ENCODE measurements around the gene SPANXN2. TPM values are rescaled to one million over a fixed set of nuclear protein-coding genes. Genes with fewer than 3 reads are reported as not detected.

The SPANXN2 gene
- total RNA-seq, 2 donors from 2014 or later, result not detected

DNA sequence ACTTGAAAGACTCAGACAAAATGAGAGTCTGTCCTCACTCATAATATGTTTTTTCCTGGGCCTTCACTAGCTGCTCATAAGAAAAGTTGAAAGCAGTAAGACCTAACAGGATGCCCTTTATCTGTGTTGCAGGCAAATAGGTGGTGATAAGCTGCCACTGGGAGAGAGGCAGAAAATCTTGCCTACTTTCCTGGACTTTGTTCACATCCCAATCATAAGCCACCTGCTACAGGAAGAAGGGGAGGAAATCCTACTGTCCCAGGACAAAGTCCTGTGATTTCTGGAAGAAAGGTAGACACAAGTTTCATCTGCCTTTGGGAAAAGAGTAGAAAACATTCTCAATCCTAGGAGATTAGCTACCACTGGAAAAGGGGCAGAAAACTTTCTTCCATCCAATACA is 13.3 kb upstream of the SPANXN2 start:
- no peak for ATAC-seq
- intact Hi-C loops (cut with DNase I), result no loop called here

DNA sequence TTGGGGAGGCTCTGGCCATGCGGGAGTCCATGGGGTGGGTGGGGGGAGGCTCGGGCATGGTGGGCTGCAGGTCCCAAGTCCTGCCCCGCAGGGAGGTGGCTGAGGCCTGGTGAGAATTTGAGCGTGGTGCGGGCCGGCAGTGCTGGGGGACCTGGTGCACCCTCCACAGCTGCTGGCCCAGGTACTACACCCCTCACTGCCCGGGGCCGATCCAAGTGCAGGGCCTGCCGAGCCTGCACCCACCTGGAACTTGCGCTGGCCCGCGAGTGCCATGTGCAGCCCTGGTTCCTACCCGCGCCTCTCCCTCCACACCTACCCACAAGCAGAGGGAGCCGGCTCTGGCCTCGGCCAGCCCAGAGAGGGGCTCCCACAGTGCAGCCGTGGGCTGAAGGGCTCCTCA is 5.7 kb upstream of the SPANXN2 start:
- DNase-seq, result no peak
- 100% methylated on average over 1 of the region's 17 CpGs; no CpG with 5 or more reads in 1 of the 2 donors for WGBS, 2 donors
- H3K9me3 ChIP-seq, result no peaks in the 10 kb centered on the region

More for the DNA sequence above, 13.3 kb upstream of the SPANXN2 start:
- Histone ChIP-seq H3K27me3 (no peaks in the 10 kb centered on the region), H3K4me3 (no peak overlapping the region), H3K9me3 (no peaks in the 10 kb centered on the region), H3K4me1 (no peaks in the 10 kb centered on the region), H3K36me3 (replicated peaks in 1 of 2; ENCODE audit: insufficient read depth in 1 of 2, low read depth in 2 of 2) (no peaks in the 10 kb centered on the region), H3K27ac (no peak overlapping the region)
- TF ChIP-seq CTCF (IDR thresholded peaks at IDR 0.05) (no peak), POLR2A (IDR thresholded peaks at IDR 0.05) (no peak)
- no peak for DNase-seq

DNA sequence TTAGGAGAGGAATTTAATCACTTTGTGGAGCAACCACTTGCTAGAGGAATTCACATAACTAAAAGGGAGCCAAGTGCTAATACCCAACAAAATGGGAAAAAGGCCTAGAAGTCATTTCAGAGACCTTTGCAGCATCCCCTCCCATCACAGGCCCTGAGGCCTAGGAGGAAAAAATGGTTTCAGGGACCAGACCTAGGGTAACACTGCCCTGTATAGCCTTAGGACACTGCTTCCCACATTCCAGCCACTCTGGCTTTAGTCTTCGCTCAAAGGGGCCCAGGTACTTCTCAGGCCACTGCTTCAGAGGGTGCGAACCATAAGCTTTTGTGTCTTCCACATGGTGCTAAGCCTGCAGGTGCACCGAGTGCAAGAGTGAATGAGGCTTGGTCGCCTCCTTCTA is 19.1 kb downstream of the SPANXN2 start:
- ATAC-seq, result no peak
- Histone ChIP-seq H3K4me1 (no peaks in the 10 kb centered on the region), H3K27ac (no peak overlapping the region), H3K27me3 (no peaks in the 10 kb centered on the region), H3K9me3 (no peaks in the 10 kb centered on the region), H3K36me3 (replicated peaks in 1 of 2; ENCODE audit: insufficient read depth in 1 of 2, low read depth in 2 of 2) (no peaks in the 10 kb centered on the region), H3K4me3 (no peak overlapping the region)
- 83% methylated on average over 3 to 4 of the region's 4 CpGs for WGBS, 2 donors
- no peak for DNase-seq
- TF ChIP-seq POLR2A (IDR thresholded peaks at IDR 0.05), result no peak
- no peak for TF ChIP-seq CTCF (IDR thresholded peaks at IDR 0.05)
- intact Hi-C loops (cut with DNase I), result no loop called here

More for the DNA sequence above, 5.7 kb upstream of the SPANXN2 start:
- Histone ChIP-seq H3K4me3 (no peak overlapping the region), H3K36me3 (replicated peaks in 1 of 2; ENCODE audit: insufficient read depth in 1 of 2, low read depth in 2 of 2) (no peaks in the 10 kb centered on the region), H3K27me3 (no peaks in the 10 kb centered on the region), H3K27ac (no peak overlapping the region), H3K4me1 (no peaks in the 10 kb centered on the region)
- no peak for ATAC-seq
- intact Hi-C loops (cut with DNase I), result no loop called here
- TF ChIP-seq CTCF (IDR thresholded peaks at IDR 0.05), result no peak
- no peak for TF ChIP-seq POLR2A (IDR thresholded peaks at IDR 0.05)

- H3K9me3 ChIP-seq, result no peaks in the 10 kb centered on the region
- H3K4me3 ChIP-seq, result no peak overlapping the region
- ATAC-seq (no peak), DNase-seq (no peak)
- no peaks in the 10 kb centered on the region for H3K27me3 ChIP-seq
- intact Hi-C loops (cut with DNase I), result no loop called here
- H3K36me3 ChIP-seq (replicated peaks in 1 of 2; ENCODE audit: insufficient read depth in 1 of 2, low read depth in 2 of 2), result no peaks in the 10 kb centered on the region
- TF ChIP-seq POLR2A (IDR thresholded peaks at IDR 0.05), result no peak
- no peak for TF ChIP-seq CTCF (IDR thresholded peaks at IDR 0.05)
- no peak overlapping the region for H3K27ac ChIP-seq
- WGBS, 2 donors, result 82 to 85% methylated on average over 1 of the region's 1 CpG
- H3K4me1 ChIP-seq, result no peaks in the 10 kb centered on the region
Measured at GRCh38 chrX:143694885-143695284, 25.7 kb downstream of the SPANXN2 start.

DNA sequence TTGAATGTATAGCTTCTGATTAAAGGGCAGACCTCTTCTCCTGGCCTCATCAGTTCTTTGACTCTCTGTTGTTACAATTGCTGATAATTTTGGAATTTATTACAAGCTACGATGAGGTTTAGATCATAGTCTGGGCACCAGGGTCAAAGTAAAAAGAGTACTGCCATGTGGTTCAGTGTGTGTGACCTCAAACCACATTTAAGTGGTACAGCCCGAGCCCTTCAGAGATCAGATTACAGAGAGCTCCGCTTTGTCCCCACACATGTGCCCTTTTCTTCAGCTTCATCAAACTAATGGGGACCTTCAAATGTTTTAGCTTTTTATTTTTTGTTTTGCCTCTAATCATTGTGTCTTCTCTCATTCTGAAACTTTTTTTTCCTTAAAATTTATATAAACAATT is 37.1 kb downstream of the SPANXN2 start:
- DNase-seq (no peak), ATAC-seq (no peak)
- H3K4me1 ChIP-seq, result no peaks in the 10 kb centered on the region
- no peaks in the 10 kb centered on the region for H3K27me3 ChIP-seq
- intact Hi-C loops (cut with DNase I), result no loop called here
- H3K36me3 ChIP-seq (replicated peaks in 1 of 2; ENCODE audit: insufficient read depth in 1 of 2, low read depth in 2 of 2), result no peaks in the 10 kb centered on the region
- TF ChIP-seq CTCF (IDR thresholded peaks at IDR 0.05), result no peak
- no peak for TF ChIP-seq POLR2A (IDR thresholded peaks at IDR 0.05)
- H3K9me3 ChIP-seq, result no peaks in the 10 kb centered on the region
- no peak overlapping the region for H3K4me3 ChIP-seq
- H3K27ac ChIP-seq, result no peak overlapping the region
- WGBS, 2 donors, result 50% methylated on average over 3 of the region's 3 CpGs

Measured in body of pancreas (tissue), 4 donors.